ENCODE data around the gene CAPN10. TPM values are rescaled to one million over a fixed set of nuclear protein-coding genes. Genes with fewer than 3 reads are reported as not detected.

CAPN10 gene
- total and polyA plus RNA-seq, 7 donors, result 5.0 to 15.0 (median 8.9) TPM

GRCh38 chr2:240583774-240584173 is 2.8 kb upstream of the CAPN10 start:
- ATAC-seq (no peak), DNase-seq (peak in 1 of 2 donors; percentile 3)
- Histone ChIP-seq H3K36me3 (ENCODE audit: insufficient read depth in 1 of 2, low read depth in 1 of 2) (peaks cover 0 to 2% of the 10 kb centered on the region in 2 donors), H3K4me1 (peaks cover 40% of the 10 kb centered on the region), H3K27ac (peak overlapping the region; percentile 99), H3K9me3 (peaks cover 4% of the 10 kb centered on the region), H3K4me3 (no peak overlapping the region), H3K27me3 (ENCODE audit: insufficient read depth in 3 of 3, low read length in 2 of 3) (no peaks in the 10 kb centered on the region)
- WGBS, 3 donors, result 85 to 90% (median 89%) methylated on average over 4 of the region's 4 CpGs
- intact Hi-C loops (cut with DNase I), result loop anchor here in 1 of 2 donors (2.0 to 10.0 kb wide), 2 partner anchors 13 to 411 kb away; partner anchors contain the start of gene SNED1
- no peak for TF ChIP-seq CTCF (IDR thresholded peaks at IDR 0.05)

GRCh38 chr2:240584486-240585031 is 2.0 kb upstream of the CAPN10 start:
- H3K36me3 ChIP-seq (ENCODE audit: insufficient read depth in 1 of 2, low read depth in 1 of 2), result peaks cover 0 to 6% of the 10 kb centered on the region in 2 donors
- H3K4me3 ChIP-seq, result peak overlapping the region; percentile 95
- peaks cover 37% of the 10 kb centered on the region for H3K4me1 ChIP-seq
- peaks cover 4% of the 10 kb centered on the region for H3K9me3 ChIP-seq
- intact Hi-C loops (cut with DNase I), result loop anchor here in 1 of 2 donors (2.0 to 10.0 kb wide), 2 partner anchors 14 to 410 kb away; partner anchors contain the start of gene SNED1
- 34 to 47% (median 43%) methylated on average over 4 of the region's 4 CpGs for WGBS, 3 donors
- H3K27ac ChIP-seq, result peak overlapping the region; percentile 99
- peak; percentile 19 to 69 for DNase-seq
- no peak for TF ChIP-seq CTCF (IDR thresholded peaks at IDR 0.05)
- no peaks in the 10 kb centered on the region for H3K27me3 ChIP-seq (ENCODE audit: insufficient read depth in 3 of 3, low read length in 2 of 3)
- ATAC-seq, result peak; percentile 6 to 46 (median 31)

GRCh38 chr2:240585101-240585500 is 1.4 kb upstream of the CAPN10 start:
- WGBS, 3 donors, result 64 to 76% (median 65%) methylated on average over 6 of the region's 6 CpGs
- ATAC-seq, result no peak
- H3K9me3 ChIP-seq, result peaks cover 4% of the 10 kb centered on the region
- peak overlapping the region; percentile 95 for H3K4me3 ChIP-seq
- H3K4me1 ChIP-seq, result peaks cover 32% of the 10 kb centered on the region
- peak overlapping the region; percentile 99 for H3K27ac ChIP-seq
- intact Hi-C loops (cut with DNase I), result loop anchor here in 1 of 2 donors (2.0 to 10.0 kb wide), 2 partner anchors 14 to 410 kb away; partner anchors contain the start of gene SNED1
- H3K27me3 ChIP-seq (ENCODE audit: insufficient read depth in 3 of 3, low read length in 2 of 3), result no peaks in the 10 kb centered on the region
- peaks cover 0 to 11% of the 10 kb centered on the region in 2 donors for H3K36me3 ChIP-seq (ENCODE audit: insufficient read depth in 1 of 2, low read depth in 1 of 2)
- peak; percentile 3 to 23 for DNase-seq
- TF ChIP-seq CTCF (IDR thresholded peaks at IDR 0.05), result no peak

- peaks cover 28% of the 10 kb centered on the region for H3K4me1 ChIP-seq
- H3K27me3 ChIP-seq (ENCODE audit: insufficient read depth in 3 of 3, low read length in 2 of 3), result no peaks in the 10 kb centered on the region
- whole genome bisulfite sequencing, 3 donors, result 2 to 4% (median 2%) methylated on average over 20 of the region's 20 CpGs
- peak overlapping the region; percentile 99 for H3K27ac ChIP-seq
- ATAC-seq, result no peak
- H3K4me3 ChIP-seq, result peak overlapping the region; percentile 95
- no peak for TF ChIP-seq CTCF (IDR thresholded peaks at IDR 0.05)
- H3K9me3 ChIP-seq, result peaks cover 4% of the 10 kb centered on the region
- peaks cover 0 to 16% of the 10 kb centered on the region in 2 donors for H3K36me3 ChIP-seq (ENCODE audit: insufficient read depth in 1 of 2, low read depth in 1 of 2)
- intact Hi-C loops (cut with DNase I), result loop anchor here in 1 of 2 donors (2.0 to 10.0 kb wide), 2 partner anchors 15 to 409 kb away; partner anchors contain the start of gene SNED1
- DNase-seq, result peak; percentile 13 to 42
Measured at GRCh38 chr2:240585681-240586197, 795 bp upstream of the CAPN10 start.
